BJ (cell line): ENCODE results near the gene NDUFAB1. TPM values are rescaled to one million over a fixed set of nuclear protein-coding genes. Genes with fewer than 3 reads are reported as not detected.
"Not testable (repeated sequence)": the region's sequence is repeated elsewhere in the genome, so short reads cannot be mapped to it uniquely, and the experiment has no call there.

Experiments
- CTCF ChIA-PET: fragments of 350-600 bp; formaldehyde crosslinking; extraction: SDS; loops from one replicate; lab custom pipeline; 2021; ENCODE audit warnings: antibody characterized with exemption, inconsistent platforms; lab: Yijun Ruan, JAX
- POLR2A ChIA-PET: fragments of 300-600 bp; sonication (Branson Sonifier 250); formaldehyde crosslinking; extraction: SDS; loops from one replicate; lab custom pipeline; 2021; ENCODE audit warnings: antibody characterized with exemption; lab: Charles Lee
- DNase-seq: peaks from one replicate; pipeline ENCODE4 v3.0.0-alpha.2; 2011; ENCODE audit warnings: low read depth
- H3K27me3 ChIP-seq: 2 replicates; pipeline ENCODE4 v1.6.0; 2011; ENCODE audit warnings: low read length; ENCODE audit not compliant: control insufficient read depth, insufficient read depth
- H3K36me3 ChIP-seq: 2 replicates; pipeline ENCODE4 v1.5.1; 2011; ENCODE audit warnings: low read length; ENCODE audit not compliant: control insufficient read depth, insufficient read depth
- H3K4me3 ChIP-seq: 2 replicates; pipeline ENCODE4 v1.5.1; 2011; ENCODE audit warnings: low read depth, mild to moderate bottlenecking, control low read depth, low read length
- polyA plus RNA-seq: library from polyadenylated mRNA; depleted of rRNA; stranded (reverse); fragments of >200 nt; gene quantifications from 2 replicates; pipeline ENCODE4 v1.2.3, GENCODE V29; 2011
- TF ChIP-seq, protein P1 (sequence below): IDR thresholded peaks from 2 replicates; pipeline ENCODE4 v1.5.1; 2011; ENCODE audit warnings: low read depth, mild to moderate bottlenecking, control low read depth, inconsistent platforms, low read length, moderate library complexity; ENCODE audit not compliant: insufficient read depth

The NDUFAB1 gene
- polyA plus RNA-seq, 1 experiment: 64.6 TPM

DNA sequence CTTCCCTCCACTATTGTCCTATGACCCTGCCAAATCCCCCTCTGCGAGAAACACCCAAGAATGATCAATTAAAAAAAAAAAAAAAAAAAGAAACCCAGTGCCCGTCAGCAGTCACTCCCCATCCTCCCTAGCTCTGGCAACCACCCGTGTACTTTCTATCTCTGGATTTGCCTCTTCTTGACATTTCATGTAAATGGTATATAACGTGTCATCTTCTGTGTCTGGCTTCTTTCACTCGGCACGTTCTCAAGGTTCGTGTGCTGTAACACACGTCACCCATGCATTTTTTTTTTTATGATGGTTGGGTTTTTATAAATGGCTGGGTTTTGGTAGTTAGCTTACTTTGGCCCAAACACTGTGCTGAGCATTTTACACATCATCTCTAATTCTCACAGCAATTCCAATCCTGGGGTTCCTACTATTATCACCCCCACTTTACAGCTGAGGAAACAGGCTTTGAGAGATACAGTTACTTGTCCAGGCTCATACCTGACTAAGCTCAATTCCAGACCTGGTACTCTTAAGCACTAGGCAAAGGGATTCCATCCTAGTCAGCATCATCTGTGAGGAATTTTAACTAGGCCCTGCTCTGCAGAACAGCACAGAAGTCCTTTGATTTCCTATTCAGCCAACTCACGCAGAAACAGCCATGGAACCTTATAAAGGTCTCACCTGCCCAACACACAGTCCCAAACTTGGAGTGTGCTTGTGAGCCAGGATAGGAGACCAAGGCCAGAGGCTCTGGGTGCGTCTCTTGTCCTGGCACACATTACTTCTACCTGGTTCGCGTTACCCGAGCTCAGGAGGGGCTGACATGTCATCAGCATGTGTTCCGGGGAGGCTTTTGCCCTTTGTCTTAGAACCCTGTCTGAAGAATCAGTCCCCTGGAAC is 11.7 kb downstream of the NDUFAB1 start:
- Histone ChIP-seq H3K36me3 (peaks cover 16% of the 10 kb centered on the region), H3K27me3 (no peaks in the 10 kb centered on the region), H3K4me3 (no peak overlapping the region)
- ChIA-PET POLR2A (no interaction called here), CTCF (interaction anchor here (1.5 kb wide), 1 partner anchor 12 kb away, joined by 3 read pairs; the partner anchor contains the start of gene NDUFAB1)
- no peak for DNase-seq
- TF ChIP-seq, protein P1, sequence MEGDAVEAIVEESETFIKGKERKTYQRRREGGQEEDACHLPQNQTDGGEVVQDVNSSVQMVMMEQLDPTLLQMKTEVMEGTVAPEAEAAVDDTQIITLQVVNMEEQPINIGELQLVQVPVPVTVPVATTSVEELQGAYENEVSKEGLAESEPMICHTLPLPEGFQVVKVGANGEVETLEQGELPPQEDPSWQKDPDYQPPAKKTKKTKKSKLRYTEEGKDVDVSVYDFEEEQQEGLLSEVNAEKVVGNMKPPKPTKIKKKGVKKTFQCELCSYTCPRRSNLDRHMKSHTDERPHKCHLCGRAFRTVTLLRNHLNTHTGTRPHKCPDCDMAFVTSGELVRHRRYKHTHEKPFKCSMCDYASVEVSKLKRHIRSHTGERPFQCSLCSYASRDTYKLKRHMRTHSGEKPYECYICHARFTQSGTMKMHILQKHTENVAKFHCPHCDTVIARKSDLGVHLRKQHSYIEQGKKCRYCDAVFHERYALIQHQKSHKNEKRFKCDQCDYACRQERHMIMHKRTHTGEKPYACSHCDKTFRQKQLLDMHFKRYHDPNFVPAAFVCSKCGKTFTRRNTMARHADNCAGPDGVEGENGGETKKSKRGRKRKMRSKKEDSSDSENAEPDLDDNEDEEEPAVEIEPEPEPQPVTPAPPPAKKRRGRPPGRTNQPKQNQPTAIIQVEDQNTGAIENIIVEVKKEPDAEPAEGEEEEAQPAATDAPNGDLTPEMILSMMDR: no peak

DNA sequence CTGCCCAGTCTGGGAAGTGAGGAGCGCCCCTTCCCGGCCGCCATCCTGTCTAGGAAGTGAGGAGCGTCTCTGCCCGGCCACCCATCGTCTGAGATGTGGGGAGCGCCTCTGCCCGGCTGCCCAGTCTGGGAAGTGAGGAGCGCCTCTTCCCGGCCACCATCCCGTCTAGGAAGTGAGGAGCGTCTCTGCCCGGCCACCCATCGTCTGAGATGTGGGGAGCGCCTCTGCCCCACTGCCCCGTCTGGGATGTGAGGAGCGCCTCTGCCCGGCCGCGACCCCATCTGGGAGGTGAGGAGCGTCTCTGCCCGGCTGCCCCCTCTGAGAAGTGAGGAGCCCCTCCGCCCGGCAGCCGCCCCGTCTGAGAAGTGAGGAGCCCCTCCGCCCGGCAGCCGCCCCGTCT is 12.8 kb downstream of the NDUFAB1 start:
- H3K27me3 ChIP-seq, CTCF ChIA-PET, H3K4me3 ChIP-seq, POLR2A ChIA-PET, DNase-seq: not testable (repeated sequence)
- peaks cover 16% of the 10 kb centered on the region for H3K36me3 ChIP-seq

DNA sequence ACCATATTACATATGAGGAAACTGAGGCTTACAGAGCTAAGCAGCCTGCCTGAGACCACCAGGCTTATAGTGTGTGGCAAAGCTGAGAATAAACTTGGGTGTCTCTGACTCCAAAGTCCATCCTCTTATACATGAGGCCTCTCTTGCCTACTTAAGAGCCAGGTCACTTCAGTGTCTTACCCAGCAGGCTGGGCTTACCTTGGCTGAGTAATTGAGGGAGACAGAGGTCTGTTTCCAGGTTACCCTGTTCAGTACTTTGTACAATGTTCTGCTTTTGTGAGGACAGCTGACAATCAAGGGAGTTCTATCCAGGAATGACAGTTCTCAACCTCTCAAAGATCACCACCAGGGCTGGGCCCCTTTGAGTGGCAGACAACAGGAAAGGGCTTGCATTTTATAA is 14.4 kb downstream of the NDUFAB1 start:
- TF ChIP-seq, protein P1: no peak
- Histone ChIP-seq H3K4me3 (no peak overlapping the region), H3K36me3 (peaks cover 15% of the 10 kb centered on the region), H3K27me3 (no peaks in the 10 kb centered on the region)
- DNase-seq: no peak
- POLR2A ChIA-PET: no interaction called here
- CTCF ChIA-PET: interaction anchor here (2.1 kb wide), 1 partner anchor 24 kb away, joined by 6 read pairs; the partner anchor contains the start of genes EARS2 and UBFD1

DNA sequence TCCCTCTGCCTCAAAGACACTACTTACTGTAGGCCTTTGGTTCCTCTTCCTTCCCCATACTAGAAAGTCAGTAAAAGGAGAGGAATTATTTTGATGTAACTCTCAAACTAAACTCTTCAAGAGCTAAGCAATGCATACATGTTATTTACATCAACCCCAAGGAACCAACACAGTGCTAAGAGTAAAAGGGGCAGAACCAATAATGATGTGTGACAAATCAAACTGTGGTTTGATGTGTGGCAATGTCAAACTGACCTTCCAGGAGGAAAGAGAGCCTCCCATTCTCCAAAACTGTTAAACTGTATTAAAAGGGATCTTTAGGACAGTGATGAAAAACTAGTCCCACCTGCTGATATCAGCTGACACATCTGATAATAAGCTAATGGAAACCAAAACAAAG is 15.7 kb downstream of the NDUFAB1 start:
- POLR2A ChIA-PET: no interaction called here
- CTCF ChIA-PET: interaction anchor here (2.1 kb wide), 1 partner anchor 22 kb away, joined by 6 read pairs; the partner anchor contains the start of genes EARS2 and UBFD1
- Histone ChIP-seq H3K27me3 (no peaks in the 10 kb centered on the region), H3K36me3 (peaks cover 16% of the 10 kb centered on the region), H3K4me3 (no peak overlapping the region)
- TF ChIP-seq, protein P1: no peak
- no peak for DNase-seq

DNA sequence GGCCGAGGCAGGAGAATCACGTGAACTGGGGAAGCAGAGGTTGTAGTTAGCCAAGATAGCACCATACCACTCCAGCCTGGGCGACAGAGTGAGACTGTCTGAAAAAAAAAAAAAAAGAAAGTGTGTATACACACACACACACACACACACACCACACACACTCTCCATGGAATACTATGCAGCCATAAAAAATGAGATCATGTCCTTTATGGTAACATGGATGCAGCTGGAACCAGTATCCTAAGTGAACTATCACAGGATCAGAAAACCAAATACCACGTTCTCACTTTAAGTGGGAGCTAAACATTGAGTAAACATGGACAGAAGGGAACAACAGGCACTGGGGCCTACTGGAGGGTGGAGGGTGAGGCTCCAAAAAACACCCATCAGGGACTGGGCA is 16.7 kb downstream of the NDUFAB1 start:
- CTCF ChIA-PET: no interaction called here
- peaks cover 11% of the 10 kb centered on the region for H3K36me3 ChIP-seq
- no peak for DNase-seq
- TF ChIP-seq, protein P1: no peak
- POLR2A ChIA-PET: no interaction called here
- no peak overlapping the region for H3K4me3 ChIP-seq
- H3K27me3 ChIP-seq: no peaks in the 10 kb centered on the region
